Measurements from ENCODE around the gene SUPT3H.

- no peak for TF ChIP-seq CTCF (conservative IDR thresholded peaks at IDR 0.05 in 1 of 2, IDR thresholded peaks at IDR 0.05 in 1 of 2; ENCODE audit: extremely low read depth in 1 of 2, insufficient read depth in 1 of 2, low read depth in 1 of 2, low read length in 2 of 2)
- no peak for TF ChIP-seq EZH2 (IDR thresholded peaks at IDR 0.05; ENCODE audit: borderline replicate concordance, low read length)
Observed at GRCh38 chr6:44965708-44966107, 412.0 kb downstream of the SUPT3H start.

All from mammary epithelial cell (primary cell).